ENCODE results near the gene GANAB. TPM values are rescaled to one million over a fixed set of nuclear protein-coding genes. Genes with fewer than 3 reads are reported as not detected.
A peak's percentile ranks its signal among the peaks of the same experiment; 100 is the strongest.

The GANAB gene
- total RNA-seq, 4 donors from 2014 or later = 131 to 146 (median 140) TPM

GRCh38 chr11:62671236-62671607 lies 24.8 kb upstream of the GANAB start:
- peaks cover 0 to 56% (median 22%) of the 10 kb centered on the region in 4 donors for H3K4me1 ChIP-seq

GRCh38 chr11:62669420-62670161 lies 23.2 kb upstream of the GANAB start:
- Histone ChIP-seq H3K27me3 (no peaks in the 10 kb centered on the region), H3K4me3 (no peak overlapping the region), H3K4me1 (peaks cover 0 to 59% (median 24%) of the 10 kb centered on the region in 4 donors), H3K9me3 (no peaks in the 10 kb centered on the region), H3K36me3 (peaks cover 0 to 9% (median 0%) of the 10 kb centered on the region in 3 donors), H3K27ac (peak overlapping the region in 3 of 4 donors; percentile 36 to 95 (median 88))
- DNase-seq = peak in 1 of 3 donors; percentile 52
- TF ChIP-seq POLR2A (IDR thresholded peaks at IDR 0.05) = no peak
- TF ChIP-seq CTCF (IDR thresholded peaks at IDR 0.05) = no peak

More at GRCh38 chr11:62671236-62671607, 24.8 kb upstream of the GANAB start:
- H3K36me3 ChIP-seq = peaks cover 0 to 21% (median 0%) of the 10 kb centered on the region in 3 donors
- peak overlapping the region; percentile 88 to 95 (median 90) for H3K27ac ChIP-seq
- peak overlapping the region; percentile 73 to 81 (median 75) for H3K4me3 ChIP-seq
- no peak for TF ChIP-seq CTCF (IDR thresholded peaks at IDR 0.05)
- TF ChIP-seq POLR2A (IDR thresholded peaks at IDR 0.05) = no peak
- H3K27me3 ChIP-seq = no peaks in the 10 kb centered on the region
- H3K9me3 ChIP-seq = no peaks in the 10 kb centered on the region
- DNase-seq = no peak

- Histone ChIP-seq H3K4me3 (no peak overlapping the region), H3K4me1 (peaks cover 0 to 53% (median 19%) of the 10 kb centered on the region in 4 donors), H3K36me3 (peaks cover 0 to 10% (median 0%) of the 10 kb centered on the region in 3 donors), H3K9me3 (no peaks in the 10 kb centered on the region), H3K27me3 (no peaks in the 10 kb centered on the region), H3K27ac (no peak overlapping the region)
- TF ChIP-seq CTCF (IDR thresholded peaks at IDR 0.05) = no peak
- no peak for TF ChIP-seq POLR2A (IDR thresholded peaks at IDR 0.05)
- no peak for DNase-seq
Measured at GRCh38 chr11:62667460-62667859, 21.0 kb upstream of the GANAB start.

- DNase-seq = no peak
- H3K4me3 ChIP-seq = peak overlapping the region; percentile 75 to 86 (median 82)
- peak overlapping the region; percentile 80 to 94 (median 92) for H3K27ac ChIP-seq
- no peaks in the 10 kb centered on the region for H3K27me3 ChIP-seq
- peaks cover 0 to 51% (median 17%) of the 10 kb centered on the region in 4 donors for H3K4me1 ChIP-seq
- TF ChIP-seq CTCF (IDR thresholded peaks at IDR 0.05) (no peak), POLR2A (IDR thresholded peaks at IDR 0.05) (no peak)
- H3K36me3 ChIP-seq = peaks cover 0 to 14% (median 0%) of the 10 kb centered on the region in 3 donors
- no peaks in the 10 kb centered on the region for H3K9me3 ChIP-seq
Measured at GRCh38 chr11:62666259-62666926, 20.0 kb upstream of the GANAB start.

- peaks cover 0 to 49% (median 17%) of the 10 kb centered on the region in 4 donors for H3K4me1 ChIP-seq
- no peaks in the 10 kb centered on the region for H3K27me3 ChIP-seq
- H3K9me3 ChIP-seq = no peaks in the 10 kb centered on the region
- peak overlapping the region; percentile 75 to 86 (median 82) for H3K4me3 ChIP-seq
- peak overlapping the region; percentile 80 to 94 (median 92) for H3K27ac ChIP-seq
- no peak for TF ChIP-seq CTCF (IDR thresholded peaks at IDR 0.05)
- no peak for TF ChIP-seq POLR2A (IDR thresholded peaks at IDR 0.05)
- DNase-seq = peak in 2 of 3 donors; percentile 52 to 75
- peaks cover 0 to 14% (median 0%) of the 10 kb centered on the region in 3 donors for H3K36me3 ChIP-seq
Measured at GRCh38 chr11:62665599-62666258, 19.3 kb upstream of the GANAB start.
